HepG2 (cell line): Measurements from ENCODE around the gene ZNF554. TPM values are rescaled to one million over a fixed set of nuclear protein-coding genes. Genes with fewer than 3 reads are reported as not detected.
A peak's percentile ranks its signal among the peaks of the same experiment; 100 is the strongest.

Experiments used
- DNMT1 ChIP-seq: sonication (generic); formaldehyde crosslinking; IDR thresholded peaks from 2 replicates; pipeline ENCODE4 v1.5.1; 2020; ENCODE audit warnings: mild to moderate bottlenecking, missing genetic modification reagents
- KMT2A ChIP-seq: sonication (generic); formaldehyde crosslinking; IDR thresholded peaks from 2 replicates; pipeline ENCODE4 v1.4.0; 2020; ENCODE audit warnings: missing genetic modification reagents
- MED1 ChIP-seq: sonication (generic); formaldehyde crosslinking; IDR thresholded peaks from 2 replicates; pipeline ENCODE4 v1.4.0; 2020; ENCODE audit warnings: missing genetic modification reagents
- MIER3 ChIP-seq: IDR thresholded peaks from 2 replicates; pipeline ENCODE4 v1.6.1; 2016; ENCODE audit warnings: missing compliant biosample characterization, borderline replicate concordance
- NAIF1 ChIP-seq: sonication (generic); formaldehyde crosslinking; IDR thresholded peaks from 2 replicates; pipeline ENCODE4 v1.5.0; 2020; ENCODE audit warnings: mild to moderate bottlenecking, missing genetic modification reagents, borderline replicate concordance
- NFIB ChIP-seq: sonication (generic); formaldehyde crosslinking; IDR thresholded peaks from 2 replicates; pipeline ENCODE4 v1.9.0; 2021; ENCODE audit warnings: missing genetic modification reagents, mild to moderate bottlenecking, borderline replicate concordance
- RCOR2 ChIP-seq: IDR thresholded peaks from 2 replicates; pipeline ENCODE4 v1.6.1; 2016; ENCODE audit warnings: missing biosample characterization, missing genetic modification reagents
- REPIN1 ChIP-seq: sonication (generic); formaldehyde crosslinking; IDR thresholded peaks from 2 replicates; pipeline ENCODE4 v1.8.0; 2022; ENCODE audit warnings: missing genetic modification reagents, low read depth, mild to moderate bottlenecking, borderline replicate concordance
- RNF2 ChIP-seq: fragments of 450-650 bp; conservative IDR thresholded peaks from 2 replicates; pipeline ENCODE4 v1.6.1; 2016; ENCODE audit warnings: low read depth
- SOX13 ChIP-seq, 3 experiments: fragments of 450-650 bp in 1 of 3; sonication (generic) in 1 of 3; formaldehyde crosslinking in 1 of 3; IDR thresholded peaks in 2 of 3; conservative IDR thresholded peaks in 1 of 3; 2 replicates each; pipeline versions ENCODE4 v1.5.0 to v1.6.1; 2016 to 2020; ENCODE audit warnings: antibody characterized with exemption in 1 of 3, mild to moderate bottlenecking in 1 of 3, missing compliant biosample characterization in 1 of 3, missing genetic modification reagents in 1 of 3, moderate library complexity in 1 of 3
- SOX6 ChIP-seq, 2 experiments: fragments of 450-650 bp in 1 of 2; sonication (generic) in 1 of 2; formaldehyde crosslinking in 1 of 2; IDR thresholded peaks; 2 replicates each; pipeline versions ENCODE4 v1.4.0 to v1.6.1; 2017 to 2020; ENCODE audit warnings: antibody characterized with exemption in 1 of 2, mild to moderate bottlenecking in 1 of 2, missing genetic modification reagents in 1 of 2
- SP140L ChIP-seq: sonication (generic); formaldehyde crosslinking; IDR thresholded peaks from 2 replicates; pipeline ENCODE4 v1.4.0; 2020; ENCODE audit warnings: missing genetic modification reagents, borderline replicate concordance
- TCF12 ChIP-seq, 2 experiments: fragments of 450-650 bp in 1 of 2; sonication (generic) in 1 of 2; formaldehyde crosslinking in 1 of 2; IDR thresholded peaks; 2 replicates each; pipeline versions ENCODE4 v1.6.1 to v1.8.0; 2017 to 2022; ENCODE audit warnings: antibody characterized with exemption in 1 of 2, mild to moderate bottlenecking in 1 of 2, missing genetic modification reagents in 1 of 2, moderate library complexity in 1 of 2
- THRA ChIP-seq: sonication (generic); formaldehyde crosslinking; IDR thresholded peaks from 2 replicates; pipeline ENCODE4 v1.4.0; 2020; ENCODE audit warnings: missing genetic modification reagents, borderline replicate concordance
- U2AF1 ChIP-seq: fragments of 200-400 bp; formaldehyde crosslinking; optimal IDR thresholded peaks from 2 replicates; pipeline ENCODE3; 2017; ENCODE audit warnings: mild to moderate bottlenecking, low read depth, low read length
- XRCC5 ChIP-seq: fragments of 200-400 bp; formaldehyde crosslinking; optimal IDR thresholded peaks from 2 replicates; pipeline ENCODE3; 2017; ENCODE audit warnings: mild to moderate bottlenecking, low read length
- ZBTB14 ChIP-seq: sonication (generic); formaldehyde crosslinking; IDR thresholded peaks from 2 replicates; pipeline ENCODE4 v1.4.0; 2020; ENCODE audit warnings: missing genetic modification reagents
- ZBTB25 ChIP-seq: IDR thresholded peaks from 2 replicates; pipeline ENCODE4 v1.6.1; 2018; ENCODE audit warnings: missing genetic modification reagents
- ZNF18 ChIP-seq: sonication (generic); formaldehyde crosslinking; IDR thresholded peaks from 2 replicates; pipeline ENCODE4 v1.8.0; 2022; ENCODE audit warnings: mild to moderate bottlenecking, missing genetic modification reagents; ENCODE audit not compliant: insufficient replicate concordance
- ZNF225 ChIP-seq: sonication (generic); formaldehyde crosslinking; IDR thresholded peaks from 2 replicates; pipeline ENCODE4 v1.4.0; 2020; ENCODE audit warnings: mild to moderate bottlenecking, missing genetic modification reagents
- ZNF235 ChIP-seq: sonication (generic); formaldehyde crosslinking; IDR thresholded peaks from 2 replicates; pipeline ENCODE4 v1.8.1; 2023; ENCODE audit warnings: mild to moderate bottlenecking, missing genetic modification reagents, borderline replicate concordance
- ZNF775 ChIP-seq: sonication (generic); formaldehyde crosslinking; IDR thresholded peaks from 2 replicates; pipeline ENCODE4 v1.4.0; 2020; ENCODE audit warnings: missing genetic modification reagents, mild to moderate bottlenecking, moderate library complexity, borderline replicate concordance
- polyA plus RNA-seq, 8 experiments: library from polyadenylated mRNA; depleted of rRNA in 3 of 8; stranded (reverse) in 7 of 8; unstranded in 1 of 8; fragments of >200 nt; fragmentation: Illumina TruSeq in 4 of 8; extraction: Trizol in 4 of 8; gene quantifications; 2 replicates each; pipeline versions ENCODE4 v1.2.1 to v1.2.3, GENCODE V29; 2011 to 2016; ENCODE audit warnings: low read depth in 4 of 8, missing spikeins in 1 of 8, mixed read lengths in 1 of 8; ENCODE audit not compliant: insufficient read depth in 1 of 8
- total RNA-seq, 5 experiments: library from RNA; depleted of rRNA; stranded (reverse); fragments of >200 nt; fragmentation: Illumina TruSeq; extraction: Trizol; gene quantifications; 2 replicates each; pipeline ENCODE4 v1.2.3, GENCODE V29; 2016; ENCODE audit warnings: low read depth in 1 of 5

The ZNF554 gene
- total and polyA plus RNA-seq, 2 of the 13 experiments (the other 11 are each of a cell fraction or from before 2014, with no cell fraction given): 2.2 to 2.7 TPM

GRCh38 chr19:2782936-2783780 is 36.5 kb upstream of the ZNF554 start, which contains the start of gene SGTA (continued):
- TF ChIP-seq XRCC5: peak; percentile 34
- TF ChIP-seq THRA: no peak
- no peak for TF ChIP-seq TCF12 (IDR thresholded peaks at IDR 0.05)
- TF ChIP-seq TCF12 (CRISPR knock-in tag; IDR thresholded peaks at IDR 0.05): 0 out of 2 replicates have a peak, but pooled peaks have one; percentile 44
- TF ChIP-seq ZNF775 (CRISPR knock-in tag): no peak
- no peak for TF ChIP-seq U2AF1
- TF ChIP-seq SOX13 (IDR thresholded peaks at IDR 0.05): no peak
- peak in 1 of 2 experiments; percentile 8; a peak in 1 of 4 replicates for TF ChIP-seq SOX13 (CRISPR knock-in tag; conservative IDR thresholded peaks at IDR 0.05 in 1 of 2, IDR thresholded peaks at IDR 0.05 in 1 of 2)
- TF ChIP-seq SP140L (CRISPR knock-in tag): no peak
- 0 out of 2 replicates have a peak, but pooled peaks have one; percentile 18 for TF ChIP-seq RCOR2 (CRISPR knock-in tag)
- peak; percentile 88 for TF ChIP-seq REPIN1 (CRISPR knock-in tag)
- TF ChIP-seq MIER3: peak; percentile 89; the same call in 1 of the 2 replicates
- peak; percentile 96 for TF ChIP-seq ZBTB25 (CRISPR knock-in tag)
- TF ChIP-seq ZNF225: peak; percentile 65; the same call in 1 of the 2 replicates
- TF ChIP-seq SOX6 (IDR thresholded peaks at IDR 0.05): no peak
- TF ChIP-seq SOX6 (CRISPR knock-in tag; IDR thresholded peaks at IDR 0.05): peak; percentile 74
- no peak; the same call in 1 of the 2 replicates for TF ChIP-seq ZNF235 (CRISPR knock-in tag)
- TF ChIP-seq MED1: peak; percentile 89
- TF ChIP-seq NAIF1 (CRISPR knock-in tag): peak; percentile 91
- TF ChIP-seq ZNF18 (CRISPR knock-in tag): peak; percentile 77
- TF ChIP-seq RNF2: peak; percentile 99
- peak; percentile 80; the same call in 1 of the 2 replicates for TF ChIP-seq KMT2A (CRISPR knock-in tag)
- TF ChIP-seq NFIB (CRISPR knock-in tag): no peak
- TF ChIP-seq ZBTB14 (CRISPR knock-in tag): peak; percentile 79
- 0 out of 2 replicates have a peak, but pooled peaks have one; percentile 38 for TF ChIP-seq DNMT1 (CRISPR knock-in tag)
